GM18519 (cell line): ENCODE measurements around the gene ADAMTS2.

ENCODE experiments used
- ATAC-seq: cut with Tn5 transposase; IDR thresholded peaks from one replicate; pipeline ENCODE4 v1.9.1; 2021; ENCODE audit warnings: mild to moderate bottlenecking, moderate library complexity; ENCODE audit not compliant: unreplicated experiment, low FRiP score

ADAMTS2 gene

DNA sequence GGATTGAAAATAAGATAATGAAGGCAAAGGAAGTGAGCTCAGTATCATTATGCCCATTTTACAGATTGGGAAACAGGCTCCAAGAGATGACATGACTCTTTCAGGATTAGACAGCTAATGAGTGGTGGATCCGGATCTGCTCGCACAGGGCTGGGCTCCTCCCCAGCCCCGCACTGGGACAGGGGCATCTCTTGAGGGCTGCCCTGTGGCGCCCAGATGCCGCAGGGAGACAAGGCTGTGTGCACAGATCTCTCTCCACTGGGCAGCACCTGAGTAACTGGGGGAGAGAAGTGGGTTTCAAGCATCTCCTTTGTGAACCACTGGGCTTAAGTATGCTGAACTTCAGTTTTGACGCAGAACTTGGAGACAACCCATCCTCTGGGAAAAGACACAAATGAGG is 43.9 kb downstream of the ADAMTS2 start:
- ATAC-seq: no peak

DNA sequence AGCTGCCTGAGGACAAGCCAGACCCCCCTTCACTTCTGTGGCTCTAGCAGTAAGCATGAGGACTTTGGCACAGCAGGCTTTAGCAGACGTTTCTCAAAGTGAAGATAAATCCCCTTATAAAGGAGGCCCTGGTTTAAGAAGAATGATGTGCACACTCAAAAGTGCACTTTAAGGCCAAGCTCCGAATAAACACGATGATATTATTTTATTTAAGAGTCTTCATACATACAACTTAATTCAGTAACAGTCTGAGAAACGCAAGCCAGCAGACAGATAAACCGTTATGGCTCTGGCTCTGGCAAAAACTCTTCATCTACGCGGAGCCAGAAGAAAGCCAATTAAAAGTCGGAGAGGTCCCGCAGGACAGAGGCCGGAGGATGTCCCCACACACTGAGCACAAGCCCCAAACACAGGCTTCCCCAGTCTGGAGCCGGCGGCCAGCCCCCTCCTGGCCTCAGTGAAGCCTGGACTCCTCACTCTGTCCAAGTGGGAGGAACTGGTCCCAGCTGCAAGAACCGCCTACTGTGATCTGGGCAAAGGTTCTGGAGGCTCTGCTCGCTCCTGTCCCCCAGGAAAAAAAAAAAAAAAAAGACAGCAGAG is 44.6 kb downstream of the ADAMTS2 start:
- ATAC-seq: no peak

DNA sequence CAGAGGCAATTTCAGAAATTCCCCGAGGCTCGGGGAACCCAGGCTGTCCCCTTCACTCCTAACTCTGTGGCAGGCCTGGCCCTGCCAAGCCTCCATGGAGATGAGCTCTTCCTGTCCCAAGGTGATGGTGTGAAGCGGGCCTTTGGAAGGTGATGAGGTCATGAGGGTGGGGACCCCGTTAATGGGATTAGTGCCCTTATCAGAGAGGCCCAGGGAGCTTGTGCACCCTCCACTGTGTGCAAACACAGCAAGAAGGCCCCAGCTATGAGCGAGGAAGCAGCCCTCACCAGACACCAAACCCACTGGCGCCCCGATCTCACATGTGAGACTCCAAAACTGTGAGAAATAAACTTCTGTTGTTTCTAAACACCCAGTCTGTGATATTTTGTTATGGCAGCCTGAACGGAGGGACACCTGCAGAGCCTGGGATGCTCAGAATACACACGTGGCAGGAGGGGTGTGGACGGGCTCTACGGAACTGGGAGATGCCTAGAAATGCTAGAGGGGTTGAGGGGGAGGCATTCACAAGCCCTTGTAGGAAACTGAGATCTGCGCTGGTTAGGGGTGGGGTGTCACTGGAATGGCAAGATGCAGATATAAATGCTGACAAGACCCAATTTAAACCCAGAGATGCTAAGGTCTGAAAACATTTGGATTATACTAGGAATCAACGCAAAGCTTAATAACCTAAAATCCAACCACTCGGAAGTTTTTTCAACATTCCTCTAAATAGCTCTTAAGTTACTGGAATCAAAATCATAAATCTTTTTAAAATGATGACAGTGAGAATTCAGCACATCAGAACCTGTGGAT is 46.9 kb downstream of the ADAMTS2 start:
- ATAC-seq: no peak

DNA sequence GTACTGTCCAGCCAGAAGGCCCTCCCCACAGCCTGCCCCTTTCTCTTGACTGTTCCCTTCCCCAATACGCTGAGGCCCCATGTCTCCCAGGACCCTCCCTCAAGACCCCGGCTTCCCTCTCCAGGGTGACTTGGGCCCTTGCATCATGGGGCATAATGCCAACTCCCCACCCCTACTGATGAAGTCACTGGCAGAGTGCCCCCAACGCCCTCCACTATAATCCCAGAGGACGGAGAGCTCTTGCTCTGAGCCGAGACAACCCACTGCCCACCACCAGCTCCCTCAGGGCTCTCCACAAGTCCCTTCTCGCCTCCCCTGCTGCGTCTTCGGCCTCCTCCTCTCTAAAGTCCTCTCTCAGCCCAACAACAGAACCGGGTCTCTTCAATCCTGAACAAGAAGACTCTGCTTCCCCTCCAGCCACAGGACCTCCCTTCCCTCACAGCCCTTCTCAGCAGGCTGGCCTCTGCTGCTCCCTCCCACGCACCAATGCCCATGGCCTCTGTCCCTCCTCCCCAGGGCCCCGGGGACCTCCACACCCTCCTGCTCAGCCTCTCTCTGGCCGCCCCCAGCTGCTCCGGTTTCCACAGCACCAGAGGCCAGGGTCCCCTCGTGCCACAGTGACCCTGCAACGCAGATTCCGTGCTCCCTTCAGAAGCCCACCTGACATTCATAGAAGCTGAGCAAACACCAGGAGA is 47.6 kb downstream of the ADAMTS2 start:
- ATAC-seq: no peak

DNA sequence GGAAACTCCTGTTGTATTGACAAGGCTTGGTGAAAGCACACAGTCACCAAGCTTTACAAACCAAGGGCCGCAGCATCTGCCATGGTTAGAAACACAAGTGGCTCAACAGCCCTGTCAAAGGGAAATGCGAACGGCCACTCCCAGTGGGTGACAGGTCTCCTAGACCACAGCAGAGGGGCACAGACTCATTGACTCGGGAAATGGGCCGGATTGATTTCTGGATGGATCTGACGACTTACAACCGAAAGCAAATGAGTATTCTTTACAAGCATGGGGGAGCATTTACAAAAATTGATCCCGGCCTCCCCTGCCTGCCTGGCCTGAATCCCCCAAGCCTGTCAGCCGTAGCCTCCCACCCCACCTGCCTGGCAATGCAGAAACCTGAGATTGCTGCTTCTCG is 48.2 kb downstream of the ADAMTS2 start:
- ATAC-seq: no peak

DNA sequence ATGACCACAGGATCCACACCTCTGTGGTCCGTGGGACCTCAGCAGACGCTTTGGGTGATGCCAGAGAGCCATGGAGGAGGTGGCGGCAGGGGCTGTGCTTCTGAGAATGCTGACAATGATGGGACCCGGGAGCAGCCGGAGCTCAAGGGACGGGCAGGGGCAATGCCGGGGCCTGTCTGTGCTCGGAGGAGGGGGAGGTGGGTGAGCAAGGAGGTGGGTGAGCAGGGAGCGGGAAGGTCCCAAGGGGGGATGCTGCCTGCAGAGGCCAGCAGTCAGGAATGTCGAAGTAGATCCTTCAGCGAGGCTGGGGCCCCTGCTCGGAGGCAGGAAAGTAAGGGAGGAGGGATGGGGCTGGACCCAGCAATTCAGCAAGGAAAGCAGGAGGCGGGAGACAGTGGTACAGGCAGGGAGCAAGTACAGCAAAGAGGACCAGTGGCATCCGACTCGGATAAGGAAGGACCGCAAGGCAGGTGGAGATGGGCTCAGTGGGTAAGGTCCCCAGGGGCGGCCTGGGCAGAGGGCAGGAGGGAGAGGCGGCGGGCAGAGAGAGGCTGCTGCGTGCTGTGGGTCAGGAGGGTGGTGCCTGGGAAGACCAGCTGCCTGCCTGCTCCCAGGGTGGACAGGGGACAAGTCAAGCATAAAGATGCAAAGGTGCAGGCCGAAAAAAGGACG is 49.0 kb downstream of the ADAMTS2 start:
- no peak for ATAC-seq

DNA sequence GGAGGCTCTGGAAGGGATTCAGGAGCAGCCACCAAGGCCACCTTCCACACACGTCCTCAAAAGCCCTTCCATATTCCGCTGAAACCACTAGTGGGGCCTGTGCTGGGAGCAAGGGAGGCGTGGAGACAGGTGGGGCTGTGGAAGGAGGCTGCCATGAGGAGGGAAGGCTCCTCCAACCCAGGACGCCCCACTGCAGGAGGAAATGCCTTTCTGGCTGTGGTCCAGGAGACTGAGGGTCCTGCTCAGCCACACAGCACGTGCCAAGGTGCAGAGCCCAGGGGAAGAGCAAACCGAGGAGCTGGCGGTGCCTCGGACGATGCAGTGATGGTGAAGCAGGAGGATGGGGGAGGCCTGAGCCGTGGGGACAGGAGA is 49.5 kb downstream of the ADAMTS2 start:
- ATAC-seq: no peak

DNA sequence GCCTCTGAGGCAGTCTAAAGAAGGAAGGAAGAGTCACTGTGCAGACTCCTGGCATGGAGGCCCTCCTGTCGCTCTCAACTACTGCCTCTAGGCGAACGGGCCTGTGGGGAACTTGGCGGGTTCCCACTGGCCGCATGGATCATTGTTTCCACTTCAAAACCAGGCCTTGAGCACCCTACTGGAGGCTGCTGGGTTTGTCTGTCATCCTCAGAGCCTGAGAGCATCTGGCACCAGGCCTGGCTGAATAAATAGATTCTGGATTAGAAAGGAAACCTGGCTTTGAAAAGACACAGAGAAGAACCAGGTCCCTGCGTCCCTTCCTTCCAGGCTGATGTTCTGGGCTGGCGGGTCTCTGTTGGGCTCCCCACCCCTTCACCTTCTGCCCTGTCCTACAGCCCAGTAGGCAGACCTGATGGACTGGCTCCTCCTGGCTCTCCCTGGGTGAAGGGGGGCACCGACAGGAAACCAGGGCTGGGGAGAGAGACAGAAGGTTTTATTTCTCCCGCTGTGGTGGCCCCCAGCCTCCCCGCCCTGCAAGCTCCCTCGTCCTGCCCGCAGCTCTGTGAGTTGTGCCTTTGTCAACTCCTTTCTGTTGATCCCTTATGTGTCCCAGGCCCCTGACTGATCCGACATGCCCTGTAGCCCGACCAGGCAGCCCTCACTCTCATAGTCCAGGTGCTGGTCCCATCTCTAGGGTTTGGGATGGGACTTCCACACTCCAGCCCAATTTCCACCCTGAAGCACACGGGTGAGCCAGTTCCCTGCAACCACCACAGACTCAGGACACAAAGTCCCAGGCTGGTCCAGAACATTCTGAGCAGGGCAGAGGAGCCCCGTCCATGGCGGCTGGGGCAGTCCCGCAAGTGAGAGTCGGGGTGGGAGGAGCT is 50.1 kb downstream of the ADAMTS2 start:
- no peak for ATAC-seq

DNA sequence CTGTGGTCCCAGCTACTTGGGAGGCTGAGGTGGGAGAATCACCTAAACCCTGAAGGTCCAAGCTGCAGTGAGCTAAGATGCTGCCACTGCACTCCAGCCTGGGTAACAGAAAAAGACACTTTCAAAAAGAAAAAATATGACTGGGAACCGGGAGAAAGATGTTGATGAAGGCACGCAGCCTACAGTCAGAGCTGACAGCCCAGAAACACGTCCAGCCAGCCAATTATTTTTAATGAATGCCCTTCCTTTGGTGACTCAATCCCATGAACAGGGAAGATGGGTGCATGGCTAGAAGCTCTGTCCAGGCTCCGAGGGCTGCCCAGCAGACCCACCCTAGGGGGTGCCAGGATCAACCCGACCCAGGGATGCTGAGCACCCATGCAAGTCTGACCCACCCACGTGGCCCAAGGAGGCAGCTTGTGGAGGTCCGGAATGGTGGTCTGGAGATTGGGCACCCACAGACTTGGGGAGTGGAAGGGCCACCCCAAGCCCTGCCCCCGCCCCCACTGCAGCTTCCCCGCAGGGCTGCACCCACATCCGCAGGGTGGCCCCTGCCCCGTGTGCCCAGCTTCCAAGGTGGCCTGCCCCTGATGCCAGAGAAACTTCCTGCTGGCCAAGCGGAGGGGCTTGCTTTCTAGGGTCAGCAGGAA is 51.0 kb downstream of the ADAMTS2 start:
- no peak for ATAC-seq

DNA sequence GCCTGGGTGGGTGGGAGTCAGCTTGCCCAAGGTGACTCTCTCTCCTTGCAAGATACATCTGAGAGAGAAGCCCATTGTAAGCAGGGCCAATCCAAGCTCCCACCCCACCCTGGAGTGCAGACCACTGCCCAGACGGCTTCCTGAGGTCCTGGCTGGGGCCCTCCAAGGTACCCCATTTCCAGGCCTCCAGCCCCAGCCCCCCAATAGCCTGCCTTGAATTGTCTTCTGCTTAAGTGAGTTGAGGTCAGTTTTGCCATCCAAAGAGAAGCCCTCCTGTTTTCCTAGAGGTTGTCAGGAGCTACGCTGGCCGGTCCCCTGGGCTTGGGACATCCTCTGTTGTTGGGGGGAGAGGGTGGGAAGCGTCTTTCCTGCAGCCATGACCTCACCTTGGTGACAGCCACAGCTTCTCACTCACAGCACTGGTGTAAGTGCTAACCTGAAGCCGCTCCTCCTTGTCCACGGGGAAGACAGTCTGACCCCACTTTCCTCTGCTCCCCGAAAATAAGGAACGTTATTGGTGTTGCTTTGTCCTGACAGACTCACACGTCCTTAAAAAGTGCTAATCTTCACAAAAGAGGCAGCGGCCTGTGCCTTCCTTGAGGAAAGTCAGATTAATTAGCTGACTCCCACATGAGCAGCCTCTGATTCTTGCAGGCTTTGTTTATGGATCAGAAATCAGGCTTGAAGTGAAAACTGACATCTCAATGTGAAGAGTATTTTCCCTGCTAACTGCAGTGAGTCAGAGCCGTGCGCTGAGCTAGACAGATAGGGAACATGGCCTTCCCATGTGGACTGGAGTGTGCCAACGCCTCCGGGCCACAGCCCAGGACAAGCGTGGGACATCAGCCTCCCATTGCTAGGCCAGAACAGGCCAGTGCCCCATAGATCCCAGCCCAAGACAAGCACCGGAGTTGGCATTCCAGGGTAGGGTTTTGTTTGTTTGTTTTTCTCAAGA is 52.3 kb downstream of the ADAMTS2 start:
- no peak for ATAC-seq

DNA sequence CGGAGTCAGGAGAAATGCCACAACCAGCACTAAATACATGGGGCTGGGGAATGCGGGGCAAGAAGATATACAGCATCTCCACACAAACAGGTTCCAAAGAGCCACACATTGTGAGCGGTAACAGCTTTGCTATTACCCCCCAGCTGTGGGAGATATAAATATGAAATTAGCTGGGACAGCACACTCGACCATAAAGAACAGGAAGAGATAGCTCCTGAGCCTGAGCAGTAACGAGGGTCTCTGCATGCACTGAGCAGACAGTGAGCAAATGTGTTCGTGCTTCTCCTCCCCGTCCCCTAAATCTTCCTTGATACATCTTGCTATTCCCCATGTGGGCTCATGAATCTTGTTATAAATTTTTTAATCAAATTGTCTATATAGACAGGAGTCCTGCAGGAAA is 53.1 kb downstream of the ADAMTS2 start:
- ATAC-seq: no peak

DNA sequence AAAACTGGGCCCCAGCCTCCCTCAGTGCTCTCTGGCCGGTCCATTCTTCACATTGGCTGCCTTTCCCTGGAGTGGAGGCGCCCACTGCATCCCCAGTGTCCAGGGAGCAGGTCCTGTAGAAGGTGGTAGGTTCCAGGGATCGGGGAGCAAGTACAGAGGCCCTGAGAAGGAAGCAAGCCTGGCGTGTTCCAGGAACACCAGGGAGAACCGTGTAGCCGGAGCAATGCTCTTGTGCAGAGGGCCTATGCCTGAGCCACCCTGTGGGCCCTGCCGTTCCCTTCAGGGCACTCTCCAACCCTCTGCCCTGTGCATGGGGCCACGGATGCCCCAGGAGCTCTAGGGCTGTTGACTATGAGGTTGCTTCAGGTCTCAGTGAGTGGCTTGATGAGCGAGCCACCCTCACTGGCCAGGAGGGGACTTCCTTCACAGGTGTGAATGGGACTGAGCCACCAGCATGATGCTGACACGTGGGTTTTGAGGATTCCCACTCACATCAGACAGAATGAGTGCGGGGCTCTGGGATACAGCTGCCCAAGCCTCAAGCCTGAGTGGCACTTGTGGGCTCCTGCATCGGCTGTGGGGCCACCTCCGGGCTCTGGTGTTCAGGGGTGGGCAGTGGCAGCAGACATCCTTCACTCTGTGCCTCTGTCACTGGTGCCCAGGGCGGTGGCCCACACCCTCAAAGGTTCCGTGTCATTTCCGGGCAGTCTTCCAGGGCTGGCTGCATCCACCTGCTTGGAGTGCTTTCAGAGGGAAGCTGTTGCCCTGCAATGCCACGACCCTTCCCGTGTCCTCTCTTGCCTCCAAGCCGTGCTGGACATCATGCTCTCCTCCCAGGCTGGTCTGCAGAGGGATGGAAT is 54.4 kb downstream of the ADAMTS2 start:
- ATAC-seq: no peak

DNA sequence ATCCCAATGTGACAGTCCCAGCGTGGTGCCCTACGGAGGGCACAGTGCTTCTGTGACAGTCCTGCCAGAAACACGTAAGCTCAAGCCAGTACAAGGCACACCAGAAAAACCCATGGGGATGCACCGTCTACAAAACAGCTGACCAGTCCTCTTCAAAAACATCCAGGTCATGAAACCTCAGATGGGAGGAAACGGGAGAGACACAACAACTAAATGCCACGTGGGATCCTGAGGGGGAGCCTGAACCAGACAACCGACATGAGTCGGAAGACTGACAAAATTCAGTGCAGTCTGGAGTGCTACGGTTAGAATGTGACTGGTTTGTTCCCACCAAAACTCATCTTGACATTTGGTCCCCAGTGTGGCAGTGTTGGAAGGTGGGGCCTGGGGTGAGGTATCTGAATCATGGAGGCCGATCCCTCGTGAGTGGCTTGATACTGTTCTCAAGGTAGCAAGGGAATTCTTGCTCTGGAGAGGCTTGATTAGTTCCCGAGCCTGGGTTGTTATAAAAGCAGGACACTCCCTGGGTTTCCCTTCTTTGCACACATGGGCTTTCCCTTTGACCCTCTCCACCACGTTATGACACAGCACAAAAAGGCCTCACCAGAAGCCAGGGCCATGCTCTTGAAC is 55.4 kb downstream of the ADAMTS2 start:
- no peak for ATAC-seq

DNA sequence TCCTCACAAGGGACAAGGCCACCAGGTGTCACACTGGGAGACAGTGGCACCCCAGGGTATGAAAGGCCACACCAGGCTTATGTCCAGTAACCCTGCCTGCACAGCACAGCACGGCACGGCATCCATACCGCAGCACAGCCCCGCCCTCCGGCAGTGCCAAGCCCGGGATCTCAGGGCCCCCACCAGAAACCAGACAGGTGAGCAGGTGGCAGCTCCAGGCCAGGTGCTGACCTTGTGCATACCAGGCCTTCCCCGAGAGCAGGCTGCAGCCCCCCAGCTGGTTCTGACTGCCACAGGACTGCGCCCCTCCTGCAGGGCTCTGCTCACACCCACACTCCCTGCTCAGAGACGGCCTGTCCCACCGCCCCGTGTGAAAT is 56.5 kb downstream of the ADAMTS2 start:
- ATAC-seq: no peak

DNA sequence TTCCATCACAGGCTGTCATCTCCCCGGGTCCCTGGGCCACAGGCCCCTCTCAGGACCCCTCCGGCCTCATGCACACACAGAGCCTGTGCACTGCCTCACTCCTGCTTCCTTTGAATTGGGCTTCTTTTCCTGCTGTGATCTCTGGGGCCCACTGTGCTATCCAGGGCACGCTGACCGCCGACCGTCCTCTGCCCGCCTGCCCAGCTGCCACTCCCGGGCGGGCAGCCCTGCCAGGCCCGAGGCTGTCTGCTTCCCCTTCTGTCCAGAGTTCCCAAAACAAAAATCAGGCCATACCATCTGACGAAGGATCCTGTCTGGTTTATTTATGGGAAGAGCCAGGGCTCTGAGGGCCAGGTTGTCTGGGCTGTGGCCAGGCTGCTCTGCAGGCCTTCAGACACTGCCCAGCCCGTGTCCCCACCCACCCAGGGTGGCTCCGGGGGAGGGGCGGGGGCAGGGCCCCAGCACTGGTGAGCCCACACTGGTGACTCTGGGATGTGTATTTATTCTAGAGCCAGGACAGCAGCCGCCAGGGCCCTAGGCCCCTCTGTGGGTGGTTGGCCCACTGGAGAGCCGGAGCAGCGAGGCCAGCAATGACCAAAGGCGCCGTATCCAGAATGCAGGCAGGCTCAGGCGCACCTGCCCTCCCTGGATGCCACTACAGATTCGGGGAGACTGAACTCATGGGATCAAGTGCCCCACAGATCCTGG is 57.0 kb downstream of the ADAMTS2 start:
- ATAC-seq: no peak

DNA sequence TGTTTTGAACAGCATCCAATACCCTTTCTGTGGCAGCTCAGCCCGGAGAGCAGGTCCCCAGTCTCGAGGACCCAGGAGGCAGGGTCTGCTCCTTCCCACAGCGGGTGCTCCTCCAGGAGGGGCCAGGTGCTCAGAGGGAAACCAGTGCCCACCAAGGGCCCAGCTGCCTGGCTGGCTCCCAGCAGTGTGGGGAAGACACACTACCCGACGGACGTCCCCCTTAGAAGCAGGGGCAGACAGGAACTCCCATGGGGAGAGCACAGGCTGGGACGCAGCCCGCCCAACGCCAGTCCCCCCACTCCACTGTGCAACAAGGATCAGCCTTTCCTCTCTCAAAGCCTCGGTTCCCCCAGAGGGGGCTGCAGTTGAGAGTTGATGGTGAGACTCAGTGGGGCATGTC is 57.6 kb downstream of the ADAMTS2 start:
- no peak for ATAC-seq

DNA sequence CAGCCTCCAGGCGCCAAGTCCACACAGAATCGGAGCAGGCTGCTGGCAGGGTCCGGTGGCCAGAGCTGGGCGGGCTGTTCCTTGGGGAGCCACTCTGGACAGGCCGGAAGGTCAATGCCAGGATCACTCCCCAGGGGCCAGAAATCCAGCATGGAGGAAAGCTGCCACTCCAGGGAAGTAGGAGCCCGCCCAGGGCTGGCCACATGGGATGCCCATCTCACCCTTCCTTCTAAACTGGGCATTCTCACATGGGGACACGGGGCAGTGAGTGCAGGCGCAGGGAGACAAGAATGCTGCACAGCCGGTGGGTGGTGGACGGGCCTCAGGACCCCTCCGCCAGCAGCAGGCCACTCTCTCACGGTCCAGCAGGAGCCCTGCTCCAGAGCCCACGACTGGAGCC is 58.2 kb downstream of the ADAMTS2 start:
- no peak for ATAC-seq
